HG02610 (cell line): ENCODE data around the gene TRIM26.
"Not testable (repeated sequence)": the region's sequence is repeated elsewhere in the genome, so short reads cannot be mapped to it uniquely, and the experiment has no call there.

Experiments used
- ATAC-seq: cut with Tn5 transposase; IDR thresholded peaks from one replicate; pipeline ENCODE4 v1.9.1; 2021; ENCODE audit warnings: mild to moderate bottlenecking, moderate library complexity; ENCODE audit not compliant: unreplicated experiment

TRIM26 gene

GRCh38 chr6:30154709-30155519, 58.3 kb downstream of the TRIM26 start:
- no peak for ATAC-seq

- ATAC-seq: no peak
Measured at GRCh38 chr6:30154061-30154460, 59.1 kb downstream of the TRIM26 start.

- no peak for ATAC-seq
Measured at GRCh38 chr6:30152910-30153610, 60.1 kb downstream of the TRIM26 start.

GRCh38 chr6:30152016-30152673, 61.1 kb downstream of the TRIM26 start:
- no peak for ATAC-seq

GRCh38 chr6:30151580-30151979, 61.6 kb downstream of the TRIM26 start:
- no peak for ATAC-seq

GRCh38 chr6:30150671-30151395, 62.4 kb downstream of the TRIM26 start:
- ATAC-seq: no peak

- no peak for ATAC-seq
Measured at GRCh38 chr6:30149858-30150550, 63.2 kb downstream of the TRIM26 start.

- ATAC-seq: no peak
Measured at GRCh38 chr6:30149234-30149633, 64.0 kb downstream of the TRIM26 start.

GRCh38 chr6:30147096-30147495, 66.1 kb downstream of the TRIM26 start:
- ATAC-seq: no peak

- no peak for ATAC-seq
Measured at GRCh38 chr6:30145818-30146217, 67.4 kb downstream of the TRIM26 start.

GRCh38 chr6:30144811-30145210, 68.4 kb downstream of the TRIM26 start:
- no peak for ATAC-seq

- ATAC-seq: no peak
Measured at GRCh38 chr6:30143780-30144179, 69.4 kb downstream of the TRIM26 start.

GRCh38 chr6:30142665-30143064, 70.5 kb downstream of the TRIM26 start:
- no peak for ATAC-seq

- ATAC-seq: not testable (repeated sequence)
Measured at GRCh38 chr6:30140240-30140639, 73.0 kb downstream of the TRIM26 start.

GRCh38 chr6:30136570-30137286, 76.5 kb downstream of the TRIM26 start:
- no peak for ATAC-seq

- ATAC-seq: no peak
Measured at GRCh38 chr6:30135757-30136156, 77.4 kb downstream of the TRIM26 start, which contains the start of gene TRIM40. TSS of gene TRIM40 (plus strand) at chr6:30136140. CDS start at chr6:30137037, 897 bp downstream.

- no peak for ATAC-seq
Measured at GRCh38 chr6:30135147-30135546, 78.1 kb downstream of the TRIM26 start.
